HG03457 (cell line): ENCODE results near the gene POM121C.
"Not testable (repeated sequence)": the region's sequence is repeated elsewhere in the genome, so short reads cannot be mapped to it uniquely, and the experiment has no call there.

Experiments used
- ATAC-seq: cut with Tn5 transposase; IDR thresholded peaks from one replicate; pipeline ENCODE4 v1.9.1; 2021; ENCODE audit warnings: moderate number of reproducible peaks; ENCODE audit not compliant: unreplicated experiment

The POM121C gene

GRCh38 chr7:75439000-75439399 is 47.1 kb downstream of the POM121C start:
- not testable (repeated sequence) for ATAC-seq

DNA sequence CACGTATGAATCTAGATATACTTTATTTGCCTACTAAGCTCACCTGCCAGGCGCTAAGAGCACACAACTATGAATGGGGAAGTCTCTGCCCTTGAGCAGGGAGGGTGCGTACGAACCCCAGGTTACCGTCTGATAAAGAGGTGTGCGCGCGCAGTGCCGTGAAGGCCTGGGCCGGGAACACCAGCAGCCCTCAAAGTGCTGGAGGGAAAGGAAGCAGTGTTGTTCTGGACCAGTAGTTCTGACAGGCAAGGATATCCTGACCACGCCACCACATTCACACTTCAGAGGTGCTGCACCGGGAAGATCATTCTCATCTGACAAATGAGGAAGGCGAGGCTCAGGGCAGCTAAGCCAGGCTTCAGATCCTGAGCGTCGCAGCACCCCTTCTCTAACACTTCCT is 62.6 kb downstream of the POM121C start:
- not testable (repeated sequence) for ATAC-seq

- ATAC-seq = not testable (repeated sequence)
Observed at GRCh38 chr7:75421798-75422710, 64.0 kb downstream of the POM121C start.

DNA sequence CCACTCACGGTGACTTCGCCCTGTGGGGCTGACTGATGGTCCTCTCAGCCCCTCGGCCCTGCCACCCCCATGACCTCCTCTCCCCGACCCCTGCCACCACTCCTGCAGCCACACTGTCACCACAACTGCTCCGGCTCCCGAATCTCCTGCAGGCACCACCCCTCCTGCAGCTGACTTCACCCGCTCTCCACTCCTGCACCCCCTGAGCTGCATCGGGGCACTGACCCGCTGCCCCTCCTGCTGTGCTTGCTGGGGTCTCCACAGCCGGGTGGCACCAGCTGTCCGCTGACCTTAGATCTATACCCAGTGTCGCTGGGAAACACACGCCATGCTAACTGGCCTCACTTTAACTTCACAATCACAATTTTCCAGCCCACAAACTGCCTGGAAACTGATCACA is 65.9 kb downstream of the POM121C start:
- ATAC-seq = not testable (repeated sequence)

- not testable (repeated sequence) for ATAC-seq
Observed at GRCh38 chr7:75419693-75420092, 66.4 kb downstream of the POM121C start.

- not testable (repeated sequence) for ATAC-seq
Observed at GRCh38 chr7:75419210-75419609, 66.9 kb downstream of the POM121C start.

GRCh38 chr7:75418292-75418858 is 67.7 kb downstream of the POM121C start:
- ATAC-seq = not testable (repeated sequence)

- ATAC-seq = not testable (repeated sequence)
Observed at GRCh38 chr7:75416787-75417186, 69.3 kb downstream of the POM121C start.

DNA sequence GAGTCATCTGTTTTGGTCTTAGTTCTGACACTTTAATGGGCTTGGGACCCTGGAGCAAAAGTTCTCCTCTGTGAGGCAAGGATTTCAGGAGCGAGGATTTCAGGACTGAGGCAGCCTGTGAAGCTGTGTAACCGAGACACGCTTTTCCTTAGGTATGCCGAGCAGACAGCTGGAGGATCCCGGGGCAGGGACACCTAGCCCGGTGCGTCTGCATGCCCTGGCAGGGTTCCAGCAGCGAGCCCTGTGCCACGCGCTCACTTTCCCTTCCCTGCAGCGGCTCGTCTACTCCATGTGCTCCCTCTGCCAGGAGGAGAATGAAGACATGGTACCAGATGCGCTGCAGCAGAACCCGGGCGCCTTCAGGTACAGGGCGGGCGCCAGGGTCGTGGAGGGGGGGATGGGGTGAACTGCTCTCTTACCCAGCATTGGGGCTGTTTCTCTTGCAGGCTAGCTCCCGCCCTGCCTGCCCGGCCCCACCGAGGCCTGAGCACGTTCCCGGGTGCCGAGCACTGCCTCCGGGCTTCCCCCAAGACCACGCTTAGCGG is 70.2 kb downstream of the POM121C start:
- not testable (repeated sequence) for ATAC-seq

DNA sequence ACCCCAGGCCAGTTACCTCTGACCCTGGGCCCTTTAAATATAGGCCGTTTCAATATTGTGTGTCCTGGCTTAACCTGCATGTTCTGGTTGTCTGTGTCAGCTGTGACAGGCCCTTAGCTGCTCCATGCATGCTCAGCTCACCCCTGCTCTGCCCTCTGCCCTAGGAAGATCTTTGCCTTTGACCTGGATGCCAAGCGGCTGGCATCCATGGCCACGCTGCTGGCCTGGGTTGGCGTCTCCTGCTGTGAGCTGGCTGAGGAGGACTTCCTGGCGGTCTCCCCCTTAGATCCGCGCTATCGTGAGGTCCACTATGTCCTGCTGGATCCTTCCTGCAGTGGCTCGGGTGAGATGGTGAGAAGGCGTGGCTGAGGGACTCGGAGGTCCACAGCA is 70.7 kb downstream of the POM121C start:
- ATAC-seq = not testable (repeated sequence)

DNA sequence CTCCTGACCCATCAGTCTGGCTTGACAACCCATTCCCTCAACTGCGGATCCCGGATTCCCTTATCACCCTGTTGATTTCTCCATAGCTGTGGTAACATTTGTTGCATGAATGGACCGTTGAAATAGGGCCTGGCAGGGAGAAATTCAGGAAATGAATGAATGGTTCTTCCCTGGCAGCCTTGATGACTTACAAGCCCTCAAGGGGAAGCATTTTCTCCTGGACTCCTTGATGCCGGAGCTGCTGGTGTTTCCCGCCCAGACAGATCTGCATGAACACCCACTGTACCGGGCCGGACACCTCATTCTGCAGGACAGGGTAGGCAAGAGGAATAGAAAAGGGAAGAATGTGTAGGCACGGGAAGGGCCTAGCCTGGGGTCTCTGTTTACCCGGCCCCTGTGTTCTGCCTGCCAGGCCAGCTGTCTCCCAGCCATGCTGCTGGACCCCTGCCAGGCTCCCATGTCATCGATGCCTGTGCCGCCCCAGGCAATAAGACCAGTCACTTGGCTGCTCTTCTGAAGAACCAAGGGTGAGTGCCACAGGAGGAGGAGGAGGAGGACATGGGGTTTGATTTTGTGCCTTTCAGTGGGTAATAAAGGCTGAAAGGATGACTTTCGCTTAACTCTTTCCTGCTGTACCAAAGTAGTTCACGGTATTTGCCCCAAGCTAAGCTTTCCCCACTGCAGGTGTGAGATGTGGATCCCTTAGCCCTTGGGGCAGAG is 71.2 kb downstream of the POM121C start:
- not testable (repeated sequence) for ATAC-seq

DNA sequence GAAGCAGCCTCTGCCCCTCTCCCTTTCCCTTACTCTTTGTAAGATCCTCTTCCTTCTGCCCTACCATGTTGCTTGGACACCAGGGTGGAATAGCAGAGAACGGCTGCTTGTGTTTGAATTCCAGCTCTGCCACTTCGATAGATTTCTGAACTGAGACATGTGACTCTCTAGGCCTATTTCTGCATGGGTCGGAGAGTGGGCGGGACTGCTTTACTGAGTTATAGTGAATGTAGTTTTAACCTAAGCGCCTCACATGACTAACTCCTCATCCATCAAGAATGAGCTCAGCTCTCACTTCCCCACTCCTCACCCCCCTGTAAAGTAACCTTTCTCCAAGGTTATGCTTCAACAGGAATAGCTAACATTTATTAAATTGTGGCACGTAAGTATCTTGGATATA is 71.9 kb downstream of the POM121C start:
- ATAC-seq = not testable (repeated sequence)

GRCh38 chr7:75410823-75411173 is 75.3 kb downstream of the POM121C start:
- ATAC-seq = not testable (repeated sequence)

DNA sequence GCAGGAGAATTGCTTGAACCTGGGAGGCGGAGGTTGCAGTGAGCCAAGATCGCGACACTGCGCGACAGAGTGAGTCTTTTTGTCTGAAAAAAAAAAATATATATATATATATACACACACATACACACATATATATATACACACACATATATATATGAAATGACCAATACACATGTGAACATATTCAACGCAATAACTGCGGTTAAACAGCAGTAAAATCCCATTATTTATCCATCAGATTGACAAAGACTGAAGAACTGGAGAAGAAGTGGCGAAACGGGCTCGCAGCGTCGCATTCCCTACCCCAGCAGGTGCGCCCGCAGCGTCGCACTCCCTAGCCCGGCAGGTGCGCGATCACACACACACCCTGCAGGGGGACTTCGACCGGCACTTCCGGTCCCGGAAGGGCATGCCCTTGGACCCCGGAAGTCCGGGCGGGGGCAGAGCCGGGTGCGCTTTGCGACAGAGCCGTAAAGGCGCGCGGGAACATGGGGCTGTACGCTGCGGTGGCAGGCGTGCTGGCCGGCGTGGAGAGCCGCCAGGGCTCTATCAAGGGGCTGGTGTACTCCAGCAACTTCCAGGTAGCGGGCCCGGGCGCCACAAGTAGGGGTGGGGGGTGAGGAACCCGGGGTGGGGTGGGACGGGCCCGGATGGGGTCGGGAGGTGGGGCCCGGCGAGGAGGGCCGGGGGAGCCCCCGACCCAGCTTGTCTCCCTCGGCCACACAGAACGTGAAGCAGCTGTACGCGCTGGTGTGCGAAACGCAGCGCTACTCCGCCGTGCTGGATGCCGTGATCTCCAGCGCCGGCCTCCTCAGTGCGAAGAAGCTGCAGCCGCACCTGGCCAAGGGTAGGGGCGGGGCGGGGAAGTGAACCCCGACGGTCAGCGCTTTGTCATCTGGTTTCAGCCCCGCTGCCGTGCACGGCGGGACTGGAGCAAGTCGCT is 75.9 kb downstream of the POM121C start:
- ATAC-seq = peak; percentile 84

DNA sequence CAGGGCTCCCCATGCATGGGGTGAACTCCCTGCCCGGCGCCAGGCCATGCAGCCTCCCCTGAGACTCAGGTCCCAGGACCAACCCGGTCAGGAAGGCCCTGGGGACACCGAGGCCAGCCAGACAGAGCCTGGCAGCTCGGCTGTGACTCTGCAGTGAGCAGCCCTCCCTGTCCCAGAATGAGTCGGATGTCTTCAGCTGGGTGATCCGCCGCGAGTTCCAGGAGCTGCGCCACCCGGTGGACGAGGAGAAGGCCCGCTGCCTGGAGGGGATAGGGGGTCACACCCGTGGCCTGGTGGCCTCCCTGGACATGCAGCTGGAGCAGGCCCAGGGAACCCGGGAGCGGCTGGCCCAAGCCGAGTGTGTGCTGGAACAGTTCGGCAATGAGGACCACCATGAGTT is 81.4 kb downstream of the POM121C start:
- not testable (repeated sequence) for ATAC-seq

DNA sequence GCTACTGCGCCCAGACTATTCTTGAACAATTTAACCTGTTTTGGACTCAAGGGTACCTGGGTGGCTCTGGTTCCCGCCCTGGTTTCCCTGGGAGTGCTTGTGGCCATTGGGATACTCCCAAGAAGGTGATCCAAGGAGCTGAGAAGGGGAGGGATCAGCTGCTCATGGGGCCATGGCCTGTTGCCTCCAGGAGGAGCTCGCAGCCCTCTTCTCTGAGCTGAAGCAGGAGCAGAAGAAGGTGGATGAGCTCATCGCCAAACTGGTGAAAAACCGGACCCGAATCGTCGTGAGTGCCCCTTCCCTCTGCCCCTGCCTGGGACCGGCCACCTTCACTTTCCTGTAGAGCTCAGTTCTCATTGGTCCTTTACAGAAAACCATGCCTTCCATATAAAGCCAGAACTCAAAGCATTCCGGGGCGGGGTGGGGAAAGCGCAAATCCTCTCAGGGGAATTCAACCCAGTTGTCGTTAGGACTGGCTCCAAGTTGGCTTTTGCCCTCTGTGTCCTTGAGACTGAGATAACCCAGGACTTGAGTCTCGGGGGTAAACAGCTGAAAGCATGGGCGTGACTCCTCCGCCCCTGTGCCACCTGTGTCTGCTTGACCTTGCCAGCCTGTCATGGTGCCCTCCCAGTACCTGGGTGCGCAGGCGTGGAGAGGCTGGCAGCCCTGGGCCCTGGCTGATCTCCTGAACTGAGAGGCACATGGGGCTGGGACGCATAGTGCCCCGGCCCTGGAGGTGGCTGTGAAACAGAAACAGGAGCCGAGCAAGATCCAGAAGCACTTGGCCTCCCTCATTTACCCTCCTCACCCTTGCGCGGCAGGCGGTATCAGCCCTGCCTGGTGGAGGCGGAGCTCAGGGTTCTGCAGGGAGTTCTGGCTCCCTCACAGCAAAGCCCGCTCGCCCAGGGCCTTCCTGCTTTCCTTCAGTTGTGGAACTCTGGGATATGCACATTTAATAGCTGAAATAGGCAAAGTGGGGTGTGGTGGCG is 82.3 kb downstream of the POM121C start:
- not testable (repeated sequence) for ATAC-seq

DNA sequence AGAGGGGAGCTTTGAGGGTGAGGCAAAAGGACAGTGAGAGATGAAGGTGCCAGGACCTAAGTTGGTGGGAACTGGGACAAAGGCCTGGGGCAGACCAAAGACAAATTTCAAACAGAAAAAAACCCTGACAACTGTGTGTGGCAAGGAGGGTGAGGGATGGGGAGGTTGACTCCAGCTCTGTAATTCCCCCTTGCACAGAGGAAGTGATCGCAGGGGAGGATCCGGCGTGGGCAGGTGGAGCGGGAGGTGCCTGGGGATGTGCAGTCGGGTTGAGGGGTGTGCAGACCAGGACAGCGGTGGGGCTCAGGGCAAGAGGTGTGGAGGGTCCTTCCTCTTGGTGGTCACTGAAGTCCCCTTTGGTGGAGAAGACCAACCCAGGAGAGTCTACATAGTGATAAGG is 85.5 kb downstream of the POM121C start:
- not testable (repeated sequence) for ATAC-seq

GRCh38 chr7:75398771-75399700 is 87.1 kb downstream of the POM121C start:
- ATAC-seq = not testable (repeated sequence)
